Measurements from ENCODE around the gene VPS37D. TPM values are rescaled to one million over a fixed set of nuclear protein-coding genes. Genes with fewer than 3 reads are reported as not detected.
A peak's percentile ranks its signal among the peaks of the same experiment; 100 is the strongest.
"Not testable (repeated sequence)": the region's sequence is repeated elsewhere in the genome, so short reads cannot be mapped to it uniquely, and the experiment has no call there.

Gene VPS37D
- 2.8 TPM for polyA plus RNA-seq (ENCODE audit: insufficient read length)

DNA sequence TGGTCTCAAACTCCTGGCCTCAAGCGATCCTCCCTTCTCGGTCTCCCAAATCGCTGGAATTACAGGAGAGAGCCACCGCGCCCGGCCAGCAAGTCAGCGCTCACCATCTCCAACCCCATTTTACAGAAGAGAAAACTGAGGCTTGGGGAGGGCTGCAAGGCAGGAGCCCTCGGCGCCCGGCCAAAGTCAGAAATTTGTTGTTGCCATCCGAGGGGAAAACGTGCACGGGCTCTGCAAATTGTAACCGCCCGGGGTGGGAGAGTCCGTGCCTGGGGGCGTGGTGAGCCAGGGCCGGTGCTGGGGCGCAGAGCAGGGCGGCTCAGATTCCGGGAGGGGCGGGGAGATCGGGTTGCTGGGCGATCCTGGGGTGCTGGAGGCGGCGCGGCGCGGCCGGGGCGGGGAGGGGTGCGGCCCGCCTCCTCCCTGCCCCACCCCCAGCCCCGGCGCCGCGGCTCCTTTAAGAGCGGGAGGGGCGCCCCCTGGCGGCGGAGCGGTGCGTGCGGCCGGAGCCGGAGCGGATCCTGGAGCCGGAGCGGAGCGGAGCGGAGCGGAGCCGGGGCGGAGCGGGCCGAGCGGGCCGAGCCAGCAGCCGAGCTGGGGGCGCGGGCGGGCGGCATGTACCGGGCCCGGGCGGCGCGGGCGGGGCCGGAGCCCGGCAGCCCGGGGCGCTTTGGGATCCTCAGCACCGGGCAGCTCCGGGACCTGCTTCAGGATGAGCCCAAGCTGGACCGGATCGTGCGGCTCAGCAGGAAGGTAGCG is at the start of gene VPS37D:
TSS of gene VPS37D (plus strand) at position 488 of the 759 bp plus-strand sequence. CDS start at position 616, 128 bp downstream.
- DNase-seq (ENCODE audit: low read depth), result peak; percentile 50

- DNase-seq (ENCODE audit: low read depth), result no peak
Measured at GRCh38 chr7:73618538-73618937, 49.1 kb upstream of the VPS37D start.

GRCh38 chr7:73619394-73619793 is 48.2 kb upstream of the VPS37D start:
- DNase-seq (ENCODE audit: low read depth), result not testable (repeated sequence)

DNA sequence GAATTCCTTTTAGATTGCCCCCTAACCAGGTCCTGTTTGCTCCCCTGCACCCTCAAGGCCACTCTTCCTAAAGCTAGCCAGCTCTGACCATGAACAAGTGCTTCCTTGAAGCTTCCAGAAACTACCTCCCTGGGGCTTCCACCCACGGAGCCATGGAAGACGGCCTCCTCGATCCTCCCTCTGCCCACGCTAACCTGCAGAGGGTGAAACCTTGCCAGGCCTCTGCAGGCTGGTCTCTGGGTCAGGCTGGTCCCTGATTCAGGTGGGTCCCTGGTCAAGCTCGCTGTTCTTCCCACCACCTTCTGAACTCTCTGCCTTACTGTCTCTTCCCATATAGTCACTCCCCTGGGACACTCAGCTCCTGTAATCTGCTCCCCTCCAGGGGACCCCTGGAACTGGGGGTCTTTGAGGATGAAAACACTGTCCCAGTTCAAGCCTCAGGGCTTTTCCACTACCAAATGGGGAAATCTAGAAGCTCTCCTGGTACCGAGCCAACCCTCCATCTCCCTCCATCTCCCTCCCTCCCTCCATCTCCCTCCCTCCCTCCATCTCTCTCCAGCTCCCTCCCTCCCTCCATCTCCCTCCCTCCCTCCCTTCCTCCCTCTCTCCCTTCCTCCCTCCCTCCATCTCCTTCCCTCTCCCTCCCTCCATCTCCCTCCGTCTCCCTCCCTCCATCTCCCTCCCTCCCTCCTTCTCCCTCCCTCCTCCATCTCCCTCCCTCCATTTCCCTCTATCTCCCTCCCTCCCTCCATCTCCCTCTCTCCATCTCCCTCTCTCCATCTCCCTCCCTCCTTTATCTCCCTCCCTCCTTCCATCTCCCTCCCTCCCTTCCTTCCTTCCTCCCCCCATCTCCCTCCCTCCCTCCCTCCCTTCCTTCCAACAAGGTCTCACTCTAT is 46.2 kb upstream of the VPS37D start:
- DNase-seq (ENCODE audit: low read depth), result no peak

DNA sequence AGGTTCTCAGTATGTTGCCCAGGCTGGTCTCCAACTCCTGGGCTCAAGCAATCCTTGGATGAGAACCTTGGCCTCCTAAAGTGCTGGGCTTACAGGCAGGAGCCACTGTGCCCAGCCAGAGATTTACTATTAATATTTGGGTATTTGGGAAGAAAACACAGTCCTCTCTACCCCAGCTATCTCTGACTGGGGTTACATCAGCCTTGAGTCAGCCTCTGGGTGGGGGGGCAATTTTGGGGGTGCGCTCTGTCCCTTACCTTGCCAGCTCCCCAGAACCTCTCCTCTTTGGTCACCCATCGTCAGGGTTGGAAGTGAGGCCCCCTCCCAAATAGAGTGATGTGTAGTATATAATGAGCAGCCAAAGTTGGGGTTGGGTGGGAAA is 45.1 kb upstream of the VPS37D start:
- no peak for DNase-seq (ENCODE audit: low read depth)

DNA sequence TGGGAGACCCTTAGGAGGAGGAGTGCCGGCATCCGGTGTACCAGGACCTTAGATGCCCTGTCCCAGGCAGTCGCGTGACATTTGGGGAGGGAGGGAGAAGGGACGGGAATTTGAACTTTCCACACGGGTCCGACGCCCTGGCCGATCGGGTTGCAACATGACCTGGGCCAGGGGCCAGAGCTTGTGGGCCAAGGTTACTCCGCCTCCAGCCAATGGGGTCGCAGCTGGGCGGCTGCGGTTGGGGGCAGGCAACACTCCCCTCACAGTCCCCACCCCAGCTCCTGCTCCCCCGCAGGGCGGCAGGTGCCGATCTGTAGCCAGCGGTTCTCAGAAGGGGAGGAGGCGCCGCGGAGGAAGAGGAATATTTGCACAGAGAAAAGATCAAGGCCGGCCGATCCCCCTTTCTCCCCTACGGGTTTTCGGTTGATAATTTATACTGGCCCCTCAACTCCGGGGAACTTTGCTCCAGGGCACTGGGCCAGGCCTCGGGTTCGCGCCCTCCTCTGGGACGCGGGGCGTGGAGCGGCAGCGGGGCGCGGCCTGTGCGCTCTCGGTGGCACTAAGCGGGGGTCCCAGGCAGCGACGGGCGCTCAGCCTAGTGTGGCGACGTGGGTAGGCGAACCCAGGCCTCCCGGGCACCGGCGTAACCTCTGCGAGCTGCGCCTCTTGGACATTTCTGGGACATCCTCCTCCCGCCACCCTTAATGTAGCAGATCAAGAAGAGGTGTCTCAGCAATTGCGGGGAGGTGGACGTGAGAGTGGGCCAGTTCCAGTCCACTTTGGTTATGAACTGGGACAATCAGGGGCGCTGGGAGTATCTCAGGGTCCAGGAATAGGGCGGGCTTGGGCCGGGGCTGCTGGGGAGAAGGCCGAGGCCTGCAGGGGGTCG is 44.5 kb upstream of the VPS37D start:
- DNase-seq (ENCODE audit: low read depth), result no peak

GRCh38 chr7:73623798-73624668 is 43.6 kb upstream of the VPS37D start, which contains the start of gene MLXIPL:
Gene MLXIPL (minus strand): TSS chr7:73624522. CDS start chr7:73624492, 30 bp downstream.
- no peak for DNase-seq (ENCODE audit: low read depth)

DNA sequence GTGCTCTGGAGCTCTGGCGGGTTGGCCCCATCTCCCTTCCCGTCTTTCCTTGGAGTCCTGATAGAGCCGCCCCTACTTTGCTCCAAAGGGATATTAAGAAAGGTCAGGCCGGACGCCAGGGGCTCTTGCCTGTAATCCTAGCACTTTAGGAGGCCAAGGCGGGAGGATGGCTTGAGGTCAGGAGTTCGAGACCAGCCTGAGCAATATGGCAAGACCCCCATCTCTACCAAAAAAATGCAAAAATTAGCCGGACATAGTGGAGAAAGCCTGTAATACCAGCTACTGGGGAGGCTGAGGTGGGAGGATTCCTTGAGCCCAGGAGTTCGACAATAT is 43.0 kb upstream of the VPS37D start:
- no peak for DNase-seq (ENCODE audit: low read depth)

DNA sequence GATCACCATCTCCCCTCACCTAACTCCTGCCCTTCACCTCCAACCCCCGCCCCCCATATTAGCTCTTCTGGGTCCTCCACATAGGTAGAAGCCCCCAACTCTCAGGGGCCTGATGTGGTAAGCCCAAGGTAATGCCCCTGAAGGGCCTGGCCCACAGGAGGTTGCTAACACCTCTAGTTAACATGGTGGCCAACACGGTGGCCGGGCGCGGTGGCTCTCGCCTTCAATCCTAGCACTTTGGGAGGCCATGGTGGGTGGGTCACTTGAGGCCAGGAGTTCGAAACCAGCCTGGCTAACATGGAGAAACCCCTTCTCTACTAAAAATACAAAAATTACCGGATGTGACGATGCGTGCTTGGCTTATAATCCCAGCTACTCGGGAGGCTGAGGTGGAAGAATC is 42.4 kb upstream of the VPS37D start:
- no peak for DNase-seq (ENCODE audit: low read depth)

GRCh38 chr7:73626814-73627213 is 40.8 kb upstream of the VPS37D start:
- DNase-seq (ENCODE audit: low read depth), result no peak

- no peak for DNase-seq (ENCODE audit: low read depth)
Measured at GRCh38 chr7:73628504-73628903, 39.1 kb upstream of the VPS37D start.

DNA sequence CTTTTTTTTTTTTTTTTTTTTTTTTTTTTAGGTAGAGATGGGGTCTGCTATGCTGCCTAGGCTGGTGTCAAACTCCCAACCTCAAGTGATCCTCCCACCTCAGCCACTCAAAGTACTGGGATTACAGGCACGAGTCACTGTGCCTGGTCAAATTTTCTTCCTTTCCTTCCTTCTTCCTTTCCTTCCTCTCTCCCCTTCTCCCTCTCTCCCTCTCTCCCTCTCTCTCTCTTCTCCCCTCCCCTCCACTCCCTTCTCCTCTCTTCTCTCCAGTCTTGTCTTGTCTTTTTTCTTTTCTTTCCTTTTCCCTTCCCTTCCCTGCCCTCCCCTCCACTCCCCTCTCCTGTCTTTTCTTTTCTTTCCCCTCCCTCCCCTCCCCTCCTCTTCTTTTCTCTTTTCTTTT is 36.1 kb upstream of the VPS37D start:
- no peak for DNase-seq (ENCODE audit: low read depth)

GRCh38 chr7:73633323-73633722 is 34.3 kb upstream of the VPS37D start:
- DNase-seq (ENCODE audit: low read depth), result no peak

DNA sequence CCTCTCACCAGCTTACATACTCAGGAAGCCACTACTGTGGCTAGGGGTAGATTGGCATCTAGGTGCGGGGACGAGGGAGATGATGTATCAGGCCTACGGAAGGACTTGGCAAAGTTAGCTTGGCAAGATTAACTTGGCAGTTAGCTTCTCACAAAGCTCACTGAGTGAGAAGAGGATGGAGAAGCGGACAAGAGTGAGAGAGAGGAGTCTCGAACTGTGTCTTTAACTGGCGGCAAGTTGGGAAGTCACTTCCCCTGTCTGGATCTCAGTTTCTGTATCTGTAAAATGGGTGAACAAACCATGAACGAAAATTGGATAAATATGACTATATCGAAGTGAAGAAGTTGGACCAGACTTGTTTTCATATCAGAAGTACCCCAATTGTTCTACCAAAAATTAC is 33.8 kb upstream of the VPS37D start:
- no peak for DNase-seq (ENCODE audit: low read depth)

GRCh38 chr7:73635428-73636200 is 32.0 kb upstream of the VPS37D start:
- DNase-seq (ENCODE audit: low read depth), result no peak

GRCh38 chr7:73638911-73639310 is 28.7 kb upstream of the VPS37D start:
- DNase-seq (ENCODE audit: low read depth), result no peak

DNA sequence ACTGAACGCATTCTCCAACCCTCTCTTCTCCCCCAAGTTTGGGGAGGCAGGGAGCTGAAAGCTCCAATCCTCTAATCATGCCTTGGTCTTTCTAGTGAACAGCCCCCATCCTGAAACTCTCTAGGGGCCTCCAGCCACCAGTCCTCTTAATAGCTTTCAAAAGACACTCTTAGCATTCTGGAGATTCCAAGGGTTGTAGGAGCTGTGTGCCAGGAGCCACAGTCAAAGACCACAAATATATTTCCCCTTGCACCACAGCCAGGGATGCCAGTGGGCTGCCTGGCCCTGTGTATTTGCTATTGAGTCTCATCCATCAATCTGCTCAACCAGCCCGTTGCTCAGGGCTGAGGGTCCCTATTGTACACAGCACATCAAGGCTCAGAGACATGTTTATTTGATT is 24.8 kb upstream of the VPS37D start:
- no peak for DNase-seq (ENCODE audit: low read depth)

DNA sequence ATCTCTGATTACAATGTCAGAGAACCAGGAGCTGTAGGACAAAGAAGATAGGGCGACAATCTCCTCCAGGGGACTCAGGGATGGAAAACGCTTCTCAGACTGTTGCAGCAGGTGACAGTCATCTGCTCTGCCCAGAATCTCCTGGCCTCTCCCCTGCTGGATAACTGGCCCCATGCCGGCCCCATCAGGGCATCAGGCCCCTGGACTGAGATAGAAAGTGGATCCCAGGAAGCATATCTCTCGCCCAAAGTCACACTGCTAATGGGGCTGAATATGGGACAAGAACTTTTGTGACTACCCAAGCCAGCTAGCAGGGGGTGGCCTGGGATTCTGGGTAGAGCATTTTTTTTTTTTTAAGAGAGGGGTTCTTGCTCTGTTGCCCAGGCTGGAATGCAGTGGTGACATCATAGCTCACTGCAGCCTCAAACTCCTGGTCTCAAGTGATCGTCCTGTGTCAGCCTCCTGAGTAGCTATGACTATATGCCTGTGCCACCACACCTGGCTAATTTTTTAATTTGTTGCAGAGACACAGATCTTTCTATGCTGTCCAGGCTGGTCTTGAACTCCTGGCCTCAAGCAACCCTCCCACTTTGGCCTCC is 22.8 kb upstream of the VPS37D start:
- DNase-seq (ENCODE audit: low read depth), result no peak

- no peak for DNase-seq (ENCODE audit: low read depth)
Measured at GRCh38 chr7:73645643-73646174, 21.9 kb upstream of the VPS37D start.

Measured in forelimb muscle (tissue), 1 donor.